Measurements from ENCODE around the gene FBLN2.

Gene FBLN2

DNA sequence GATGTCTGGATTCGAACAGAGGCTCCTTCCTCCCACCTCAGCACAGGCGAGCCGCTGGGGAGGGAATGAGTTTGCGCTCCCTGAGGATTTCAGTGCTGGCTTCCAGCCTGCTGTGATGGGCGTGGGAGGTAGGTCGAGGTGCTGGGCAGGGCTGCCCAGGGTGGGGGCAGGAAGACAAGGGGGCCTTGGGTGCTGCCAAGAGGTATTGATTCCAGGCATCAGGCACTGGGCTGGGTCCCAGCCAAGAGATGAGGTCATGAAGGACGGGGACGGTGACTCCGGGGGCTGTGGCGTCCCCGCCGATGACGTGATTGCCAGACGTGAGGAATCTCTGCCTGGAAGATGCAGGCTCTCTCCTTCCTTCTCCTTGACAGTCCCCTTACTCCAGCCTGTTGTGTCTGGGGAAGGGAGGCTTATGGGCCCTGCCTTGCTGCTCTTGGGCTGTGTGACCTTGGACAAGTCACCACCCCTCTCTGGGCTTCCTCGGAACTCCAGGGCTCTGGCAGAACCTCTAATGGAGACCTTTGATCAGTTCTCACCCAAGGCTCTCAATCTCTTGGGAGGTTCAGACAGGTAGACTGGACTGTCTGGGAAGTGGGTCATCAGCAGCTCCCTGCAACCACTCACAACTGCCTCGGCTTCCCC is 116.8 kb downstream of the FBLN2 start:
- no peak for DNase-seq (ENCODE audit: low spot score)

DNA sequence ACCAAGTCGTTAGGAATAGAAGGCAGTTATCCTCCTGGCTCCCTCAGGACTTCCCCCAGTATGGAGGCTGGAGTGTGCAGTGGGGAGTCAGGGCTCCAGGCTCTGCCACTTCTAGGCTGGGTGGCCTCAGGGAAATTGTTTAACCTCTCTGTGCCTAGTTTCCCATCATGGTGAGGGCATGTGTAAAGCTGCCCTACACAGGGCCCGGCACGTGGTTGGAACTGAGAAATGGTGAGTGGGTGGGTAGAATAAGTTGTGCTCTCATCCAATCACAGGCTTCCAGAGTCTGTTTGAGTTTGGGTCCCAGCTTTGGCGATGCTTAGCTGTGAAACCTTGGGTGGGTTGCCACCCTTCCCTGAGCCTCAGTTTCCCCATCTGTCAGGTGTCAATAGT is 117.3 kb downstream of the FBLN2 start:
- no peak for DNase-seq (ENCODE audit: low spot score)

DNA sequence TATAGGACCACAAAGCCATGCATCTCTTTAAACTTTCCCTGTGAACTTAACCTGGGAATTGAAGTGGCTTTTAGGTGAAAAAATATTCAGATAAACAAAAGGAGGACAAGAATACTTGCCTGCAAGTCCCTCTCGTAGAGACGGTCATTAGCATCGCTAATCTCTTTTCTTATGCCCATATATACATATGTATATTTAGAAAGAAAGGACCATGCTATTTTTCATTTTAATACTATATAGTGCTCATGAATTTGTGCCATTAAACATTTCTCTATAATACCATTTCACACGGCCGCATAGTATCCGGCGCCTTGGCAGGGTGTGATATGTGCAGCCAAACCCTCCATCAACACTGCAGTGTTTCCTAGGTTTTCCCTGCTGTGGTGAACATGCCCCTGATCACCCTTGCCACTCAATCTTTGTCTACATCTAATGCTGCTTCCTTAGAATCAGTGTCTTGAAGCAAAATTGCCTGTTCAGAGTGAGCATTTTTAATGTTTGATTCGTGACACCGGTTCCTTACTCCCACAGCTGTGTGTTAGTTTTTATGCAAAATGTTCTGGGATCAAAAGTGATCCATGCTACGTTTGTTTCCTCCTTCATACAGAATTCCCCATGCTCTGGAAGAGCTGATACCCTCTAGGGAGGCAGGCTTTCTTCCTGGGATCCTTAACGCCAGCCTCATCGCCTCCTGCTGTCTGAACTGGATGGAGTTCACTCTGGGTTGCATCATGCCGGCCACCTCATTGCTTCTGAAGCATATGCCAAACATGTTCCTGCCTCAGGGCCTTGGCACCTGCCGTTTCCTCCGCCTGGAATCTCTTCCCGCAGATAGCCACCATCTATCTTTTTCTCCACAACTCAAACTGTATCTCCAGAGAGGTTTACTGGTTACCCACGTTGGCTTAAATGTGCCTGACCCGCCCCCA is 118.1 kb downstream of the FBLN2 start:
- no peak for DNase-seq (ENCODE audit: low spot score)

DNA sequence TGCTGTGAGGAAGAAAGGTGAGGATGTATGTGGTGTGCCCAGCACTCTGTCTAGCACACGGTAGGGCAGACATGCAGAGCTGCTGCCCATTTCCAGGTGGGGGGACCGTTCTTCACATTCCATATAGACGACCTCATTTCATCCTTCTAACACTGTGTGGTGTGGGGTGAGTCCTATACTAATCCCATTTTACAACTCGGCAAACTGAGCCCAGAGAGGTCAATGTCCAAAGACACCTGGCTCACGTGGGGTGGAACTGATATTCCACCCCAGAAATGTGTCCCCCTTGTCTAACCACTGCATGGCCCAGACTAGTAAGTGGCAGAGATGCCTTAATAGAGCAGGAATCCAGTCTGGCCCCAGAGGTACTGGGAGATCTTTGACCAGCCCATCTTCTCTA is 119.2 kb downstream of the FBLN2 start:
- no peak for DNase-seq (ENCODE audit: low spot score)

DNA sequence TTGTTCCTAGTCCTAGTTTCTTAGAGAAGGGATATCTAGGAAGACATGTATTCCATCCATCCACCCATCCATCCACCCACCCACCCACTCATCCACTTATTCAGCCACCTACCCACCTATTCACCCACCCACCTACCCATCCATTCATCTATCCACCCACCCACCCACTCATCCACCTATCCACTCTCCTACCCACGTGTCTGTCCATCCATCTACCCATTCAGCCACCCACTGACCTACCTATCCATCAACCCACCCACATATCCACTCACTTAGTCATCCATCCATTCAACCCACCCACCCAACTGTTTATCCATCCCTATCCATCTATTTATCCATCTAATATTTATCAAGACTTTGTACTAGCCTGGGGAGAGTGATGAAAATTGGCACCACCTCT is 120.5 kb downstream of the FBLN2 start:
- DNase-seq (ENCODE audit: low spot score): no peak

DNA sequence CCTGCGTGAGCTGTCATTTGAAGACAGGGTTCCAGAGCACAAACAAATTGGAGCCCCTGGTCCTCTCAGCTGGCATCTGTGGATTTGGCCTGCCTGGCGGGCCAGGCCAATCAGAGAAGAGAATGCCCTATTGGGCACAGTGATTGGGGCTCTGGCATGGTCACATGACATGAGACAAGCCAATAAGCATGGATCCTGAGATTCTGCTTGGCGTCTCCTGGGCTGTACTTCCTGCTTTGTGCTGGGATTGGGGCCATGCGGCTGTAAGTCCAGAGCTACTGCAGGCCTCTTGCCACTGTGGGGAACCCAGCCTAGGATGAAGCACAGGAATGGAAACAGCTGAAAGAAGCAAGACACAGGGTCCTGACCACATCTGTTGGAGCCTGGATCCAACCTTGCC is 121.4 kb downstream of the FBLN2 start:
- DNase-seq (ENCODE audit: low spot score): no peak

DNA sequence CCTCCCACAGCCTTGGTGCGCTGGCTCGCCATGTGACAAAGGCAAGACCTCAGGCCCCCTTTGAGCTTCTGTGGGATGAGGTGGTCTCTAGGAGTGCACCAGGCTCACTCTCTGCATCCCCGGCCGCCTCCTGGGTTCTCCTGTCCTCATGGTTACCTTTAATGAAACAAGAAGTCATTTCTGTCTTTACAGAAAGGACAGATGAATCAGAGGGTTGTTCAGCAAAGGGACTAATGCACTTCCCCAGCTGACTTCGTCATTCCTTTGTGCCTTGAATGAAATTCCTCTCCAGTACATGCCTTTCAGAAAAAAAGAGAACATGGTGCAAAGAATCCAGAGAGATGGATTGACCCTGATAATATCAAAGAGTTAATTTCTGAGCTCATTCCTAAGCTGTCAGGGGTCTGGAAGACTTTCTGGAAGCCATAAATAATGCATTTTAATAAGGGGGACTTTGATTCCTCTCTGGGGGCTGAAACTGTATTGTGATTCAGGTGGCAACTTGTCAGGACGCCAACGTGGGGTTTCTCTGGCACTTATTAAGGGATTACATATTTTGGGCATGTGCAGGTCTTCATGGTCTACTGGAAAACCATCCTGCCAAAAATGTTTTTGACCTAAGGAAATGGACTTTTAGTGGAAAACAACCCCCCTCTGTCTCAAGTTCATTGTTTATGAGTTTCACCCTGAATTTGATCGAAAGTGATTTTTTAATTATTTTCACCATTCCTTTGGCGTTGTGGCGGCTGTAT is 122.7 kb downstream of the FBLN2 start:
- DNase-seq (ENCODE audit: low spot score): peak; percentile 38

DNA sequence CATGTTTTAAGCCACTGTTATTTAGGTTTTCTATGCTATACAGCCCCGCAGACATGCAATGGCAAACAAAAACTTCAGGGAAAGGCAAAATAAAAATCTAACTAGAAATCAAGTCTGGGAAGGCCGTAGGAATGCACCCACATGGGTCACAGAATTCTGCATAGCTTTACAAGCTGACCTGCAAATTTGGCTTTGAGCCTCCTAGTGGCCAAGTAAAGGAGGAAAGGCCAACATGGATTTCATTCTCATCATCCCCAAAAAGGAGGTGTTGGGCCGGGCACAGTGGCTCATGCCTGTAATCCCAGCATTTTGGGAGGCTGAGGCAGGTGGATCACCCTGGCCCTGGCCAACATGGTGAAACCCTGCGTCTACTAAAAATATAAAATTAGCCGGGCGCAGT is 124.3 kb downstream of the FBLN2 start:
- DNase-seq (ENCODE audit: low spot score): no peak

DNA sequence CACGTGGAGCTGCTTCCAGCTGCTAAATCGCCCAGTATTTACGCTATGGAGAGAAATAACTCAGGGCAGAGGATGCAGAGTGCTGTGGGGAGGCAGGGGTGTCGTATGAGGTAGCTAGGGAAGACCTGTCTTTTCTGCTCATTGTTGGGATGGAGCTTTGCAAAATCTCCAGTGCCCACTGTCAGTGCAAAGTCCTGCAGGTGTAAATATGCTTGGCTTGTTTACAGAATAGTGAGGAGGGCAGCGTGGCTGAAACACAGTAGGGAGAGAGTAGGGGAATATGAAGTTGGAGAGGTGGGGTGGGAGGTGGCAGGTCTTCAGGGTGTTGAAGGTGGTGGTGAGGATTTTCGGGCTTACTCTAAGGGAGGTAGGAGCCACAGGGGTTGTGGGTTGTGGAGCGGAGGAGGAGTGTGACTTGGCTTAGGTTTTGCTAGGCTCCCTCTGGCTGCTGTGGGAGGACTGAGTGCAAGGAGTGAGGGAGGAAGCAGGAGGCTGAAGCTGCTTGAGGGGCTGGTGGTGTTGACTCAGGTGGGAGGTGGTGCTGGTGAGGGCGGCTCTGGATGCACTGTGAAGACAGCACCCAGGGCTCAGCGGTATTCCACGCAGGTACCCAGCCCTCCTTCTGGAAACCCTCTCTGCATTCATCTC is 125.7 kb downstream of the FBLN2 start:
- no peak for DNase-seq (ENCODE audit: low spot score)

DNA sequence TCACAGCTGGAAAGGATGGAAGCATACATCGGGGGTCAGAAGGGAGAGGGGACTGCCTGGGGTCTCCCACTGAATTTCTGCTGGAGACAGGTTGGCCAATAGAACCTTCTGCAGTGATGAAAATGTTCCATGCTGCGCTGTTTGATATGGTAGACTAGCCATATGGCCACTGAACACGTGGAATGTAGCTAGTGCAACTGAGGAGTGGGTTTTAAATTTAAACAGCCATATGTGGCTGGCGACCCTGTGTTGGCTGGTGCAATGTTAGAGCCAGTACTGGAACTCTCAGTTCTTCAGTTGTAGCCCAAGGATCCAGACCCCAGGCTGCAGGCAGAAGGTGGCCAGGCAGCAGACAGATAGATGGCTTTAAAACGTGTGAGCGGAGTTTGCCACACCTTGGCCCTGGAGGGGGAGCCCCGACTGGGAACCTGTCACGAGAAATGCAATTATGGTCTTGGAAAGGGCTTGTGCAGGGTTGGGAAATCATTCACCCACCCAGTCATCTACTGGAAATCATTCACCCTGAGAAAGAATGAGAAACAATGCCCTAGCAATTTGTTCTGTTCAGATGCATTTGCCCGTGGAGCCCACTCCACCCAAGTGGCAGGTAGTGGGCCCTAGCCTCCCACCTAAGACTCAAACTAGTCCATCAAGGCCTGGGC is 127.6 kb downstream of the FBLN2 start:
- no peak for DNase-seq (ENCODE audit: low spot score)

DNA sequence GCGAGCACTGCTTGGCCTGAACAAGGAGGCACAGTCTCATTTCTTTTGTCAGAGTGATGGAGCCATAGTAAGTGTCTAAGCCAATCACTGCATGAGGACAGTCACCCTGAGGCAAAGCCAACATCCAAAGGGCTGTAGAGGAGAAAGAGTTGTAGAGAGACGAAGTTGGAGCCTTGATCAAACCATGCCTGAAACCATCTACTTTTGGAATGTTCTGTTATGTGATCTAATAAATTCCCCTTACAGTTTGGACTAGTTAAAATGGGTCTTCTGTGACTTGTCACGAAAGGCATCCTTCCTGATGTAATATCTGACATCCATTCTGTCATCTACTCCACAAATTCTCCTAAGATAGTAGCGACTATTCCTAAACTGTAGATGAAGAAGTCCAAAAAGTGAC is 128.3 kb downstream of the FBLN2 start:
- no peak for DNase-seq (ENCODE audit: low spot score)

DNA sequence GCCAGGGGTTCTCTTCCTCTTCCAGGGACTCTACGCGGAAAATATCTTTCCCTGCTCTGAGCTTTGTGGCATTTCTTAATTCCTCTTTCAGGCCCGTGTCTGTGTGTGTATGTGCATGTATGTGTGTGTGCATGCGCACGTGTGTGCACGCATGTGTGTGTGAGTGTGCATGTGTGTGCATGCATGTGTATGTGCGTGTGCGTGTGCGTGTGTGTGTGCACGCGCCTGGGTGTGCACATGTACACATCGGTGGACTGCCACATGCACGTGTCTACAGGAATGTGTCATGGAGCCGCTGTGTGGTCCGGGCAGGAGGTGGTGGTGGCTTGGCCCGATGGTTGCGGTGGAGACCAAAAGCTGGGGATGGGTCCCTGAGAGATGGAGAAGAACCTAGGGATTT is 133.0 kb downstream of the FBLN2 start:
- no peak for DNase-seq (ENCODE audit: low spot score)

DNA sequence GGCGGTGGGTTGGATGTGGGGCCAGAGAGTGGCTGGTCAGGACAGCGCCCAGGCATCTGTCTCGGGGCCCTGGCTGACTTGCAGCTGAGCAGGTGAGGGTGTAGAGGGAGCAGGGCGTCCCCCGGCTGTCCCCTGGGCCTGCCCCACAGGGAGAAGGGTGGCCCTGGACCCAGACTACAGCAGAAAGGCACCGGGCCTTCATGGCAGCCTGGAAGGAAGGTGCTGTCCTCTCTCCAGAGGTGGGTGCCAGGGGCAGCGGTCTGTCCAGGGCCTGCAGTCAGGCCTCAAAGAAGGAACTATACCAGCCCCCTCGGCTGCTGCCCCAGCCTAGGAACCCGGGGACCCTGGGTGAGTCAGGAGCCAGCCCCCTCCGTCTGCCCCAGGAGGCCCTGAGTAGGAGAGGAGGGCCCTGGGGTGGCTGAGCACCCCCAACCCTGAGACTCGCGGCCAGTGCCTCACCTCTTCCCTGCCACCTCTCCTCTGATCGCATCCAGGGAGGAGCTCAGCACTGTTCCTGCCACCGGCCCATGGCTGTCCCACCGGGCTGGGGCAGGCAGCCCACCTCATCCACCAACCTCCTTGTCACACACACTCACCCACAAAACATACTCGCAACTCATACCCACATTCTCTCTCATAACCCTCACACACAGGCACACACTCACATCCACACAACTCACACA is 133.5 kb downstream of the FBLN2 start:
- DNase-seq (ENCODE audit: low spot score): no peak

DNA sequence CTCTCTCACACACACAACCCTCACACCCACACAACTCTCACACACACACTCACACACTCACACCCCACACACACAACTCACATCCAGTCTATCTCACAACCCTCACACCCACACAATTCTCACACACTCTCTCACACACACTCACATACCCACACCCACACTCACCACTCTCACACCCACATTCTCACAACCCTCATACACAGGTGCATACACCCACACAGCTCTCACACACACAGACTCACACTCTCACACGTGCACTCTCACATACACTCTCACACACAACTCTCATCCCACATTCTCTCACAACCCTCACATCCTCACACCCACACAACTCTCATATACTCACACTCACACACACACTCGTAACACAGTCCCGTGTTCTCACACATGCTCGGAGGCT is 134.4 kb downstream of the FBLN2 start:
- DNase-seq (ENCODE audit: low spot score): no peak

DNA sequence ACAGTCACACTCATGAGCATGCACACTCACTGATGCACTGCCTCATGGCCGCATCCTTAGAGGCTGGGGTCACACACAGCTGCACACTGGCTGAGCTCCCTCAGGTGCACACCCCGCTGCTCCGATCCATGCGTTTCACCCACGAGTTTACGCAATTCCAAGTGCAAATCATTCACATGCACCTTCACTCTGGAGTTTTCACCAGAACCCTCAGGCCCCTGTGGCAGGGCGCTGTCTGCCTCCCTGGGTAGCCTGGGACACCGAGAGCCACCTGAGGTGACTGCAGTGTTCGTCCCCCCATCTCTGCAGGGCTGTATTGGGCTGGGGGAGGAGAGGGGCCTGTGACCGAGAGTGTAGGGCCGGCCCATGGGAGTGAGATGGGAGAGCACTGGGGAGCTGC is 134.8 kb downstream of the FBLN2 start:
- no peak for DNase-seq (ENCODE audit: low spot score)

DNA sequence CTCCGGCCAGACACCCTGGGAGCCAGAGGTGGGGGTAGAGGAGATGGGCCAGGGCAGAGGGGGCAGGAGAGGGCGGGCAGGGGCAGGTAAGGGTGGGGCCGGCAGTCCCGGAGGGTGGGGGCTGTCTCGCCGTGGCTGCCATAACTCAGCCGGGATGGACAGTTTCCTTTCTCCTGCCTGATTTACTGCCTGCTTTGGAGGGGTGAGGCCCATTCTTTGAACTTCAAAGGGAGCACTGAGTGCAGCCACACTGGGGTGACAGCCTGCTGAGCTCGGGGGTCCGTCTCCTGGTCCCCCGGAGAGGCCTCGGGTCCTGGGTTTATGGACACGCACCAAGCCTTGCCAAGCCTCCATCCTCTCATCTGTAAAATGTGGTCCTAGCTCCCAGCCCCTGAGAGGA is 135.4 kb downstream of the FBLN2 start:
- no peak for DNase-seq (ENCODE audit: low spot score)

DNA sequence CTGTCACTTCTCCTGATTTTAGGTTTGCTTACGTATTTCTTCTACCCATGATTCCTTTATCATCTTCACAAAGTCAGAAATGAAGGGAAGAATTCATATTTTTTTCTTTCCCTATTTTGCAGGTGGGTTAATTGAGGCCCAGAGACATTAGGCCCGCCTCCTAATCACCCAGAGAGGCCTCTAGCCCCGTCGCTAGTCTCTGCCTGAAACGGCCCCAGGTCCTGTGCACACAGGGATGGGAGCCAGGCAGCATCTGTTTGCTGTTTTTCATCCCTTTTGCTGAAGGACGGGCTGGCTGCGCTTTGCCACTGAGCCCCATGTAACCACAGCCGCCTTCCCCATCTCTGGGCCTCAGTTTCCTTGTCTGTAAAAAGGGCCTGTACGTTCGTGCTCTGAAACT is 135.9 kb downstream of the FBLN2 start:
- no peak for DNase-seq (ENCODE audit: low spot score)

DNA sequence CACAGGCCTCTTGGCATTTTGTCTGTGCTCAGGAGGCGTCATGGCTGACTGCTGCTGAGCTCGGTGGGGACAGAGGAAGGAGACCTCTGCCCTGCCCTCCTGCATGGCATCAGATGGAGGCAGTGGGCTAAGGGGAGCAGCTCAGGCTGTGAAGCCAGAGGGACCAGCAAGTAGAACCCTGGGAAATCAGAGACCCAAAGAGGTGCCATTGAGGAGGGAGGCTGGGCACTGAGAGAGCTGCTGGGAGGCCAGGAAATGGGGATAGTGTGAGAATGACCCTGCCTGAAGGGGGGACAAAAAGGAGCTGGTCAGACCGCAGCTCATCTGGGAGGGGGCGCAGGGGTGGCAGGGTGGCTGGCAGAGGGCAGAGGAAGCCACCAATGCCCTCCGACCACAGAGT is 136.8 kb downstream of the FBLN2 start:
- no peak for DNase-seq (ENCODE audit: low spot score)

DNA sequence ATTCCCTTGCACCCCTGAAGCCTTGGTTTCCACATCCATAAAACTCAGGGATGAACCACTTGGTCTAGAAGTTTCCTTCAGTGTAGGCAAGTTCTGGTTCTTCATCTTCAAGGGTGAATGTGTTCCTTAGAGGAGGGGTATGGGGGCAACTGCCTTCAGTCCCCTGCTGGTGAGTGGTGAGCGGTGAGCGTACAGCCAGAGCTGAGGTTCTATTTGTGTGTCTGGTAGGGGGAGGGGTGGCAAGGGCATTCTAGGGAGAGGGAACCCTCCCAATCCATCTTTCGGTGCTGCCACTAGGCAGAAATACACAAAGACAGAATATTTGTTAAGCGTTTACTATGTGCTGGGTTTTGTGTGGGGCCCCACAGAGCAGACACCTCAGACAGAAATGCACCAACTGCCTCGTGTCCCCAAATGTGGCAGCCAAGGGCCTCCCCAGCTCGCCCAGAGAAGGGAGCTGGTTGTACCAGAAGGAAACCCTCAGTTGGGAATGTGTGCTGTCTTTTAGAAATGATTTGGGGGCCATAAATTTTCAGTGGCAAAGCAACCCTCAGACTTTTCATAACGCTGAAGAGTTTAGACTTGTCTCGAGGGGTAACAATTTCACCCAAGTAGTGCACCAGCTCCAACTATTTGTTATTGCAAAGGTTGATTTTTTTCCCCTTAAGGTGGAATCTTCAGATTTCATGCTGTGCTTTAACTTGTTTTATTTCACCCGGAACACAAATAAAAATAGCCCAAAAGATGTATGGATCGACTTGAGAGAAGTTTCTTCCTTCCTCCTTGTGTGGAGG is 137.6 kb downstream of the FBLN2 start:
- DNase-seq (ENCODE audit: low spot score): no peak

DNA sequence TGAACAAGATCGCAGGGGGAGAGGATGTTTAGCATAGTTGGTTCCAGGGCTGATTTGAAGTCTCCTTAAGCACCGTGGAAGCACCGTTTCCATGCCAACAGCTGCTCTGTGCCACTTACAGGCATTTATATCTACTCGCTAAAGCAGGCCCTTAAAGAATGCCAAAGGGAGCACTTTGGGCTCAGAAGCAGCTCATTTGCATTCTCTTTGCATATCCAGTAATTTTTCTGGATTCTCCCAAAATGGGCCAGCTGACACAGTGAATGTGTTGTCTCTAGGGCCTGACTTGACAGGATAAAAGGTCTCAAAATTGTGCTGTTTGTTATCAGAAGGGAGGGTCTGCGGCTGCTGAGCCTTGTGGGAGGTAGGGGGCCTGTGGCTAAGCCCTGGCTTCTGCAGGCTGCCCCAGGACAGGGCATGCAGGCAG is 138.6 kb downstream of the FBLN2 start:
- no peak for DNase-seq (ENCODE audit: low spot score)

Measured in AG08395 (cell line).